ENCODE measurements around the gene POLR1E. TPM values are rescaled to one million over a fixed set of nuclear protein-coding genes. Genes with fewer than 3 reads are reported as not detected.
A peak's percentile ranks its signal among the peaks of the same experiment; 100 is the strongest.

POLR1E gene
- total RNA-seq, 4 donors from 2014 or later, result 22.5 to 26.4 (median 25.3) TPM

- H3K4me3 ChIP-seq (ENCODE audit: low read depth, poor library complexity, severe bottlenecking), result no peak overlapping the region
- no peak for DNase-seq (ENCODE audit: low spot score in 2 of 2)
- TF ChIP-seq POLR2A (IDR thresholded peaks at IDR 0.05), result no peak
- TF ChIP-seq, protein P1, sequence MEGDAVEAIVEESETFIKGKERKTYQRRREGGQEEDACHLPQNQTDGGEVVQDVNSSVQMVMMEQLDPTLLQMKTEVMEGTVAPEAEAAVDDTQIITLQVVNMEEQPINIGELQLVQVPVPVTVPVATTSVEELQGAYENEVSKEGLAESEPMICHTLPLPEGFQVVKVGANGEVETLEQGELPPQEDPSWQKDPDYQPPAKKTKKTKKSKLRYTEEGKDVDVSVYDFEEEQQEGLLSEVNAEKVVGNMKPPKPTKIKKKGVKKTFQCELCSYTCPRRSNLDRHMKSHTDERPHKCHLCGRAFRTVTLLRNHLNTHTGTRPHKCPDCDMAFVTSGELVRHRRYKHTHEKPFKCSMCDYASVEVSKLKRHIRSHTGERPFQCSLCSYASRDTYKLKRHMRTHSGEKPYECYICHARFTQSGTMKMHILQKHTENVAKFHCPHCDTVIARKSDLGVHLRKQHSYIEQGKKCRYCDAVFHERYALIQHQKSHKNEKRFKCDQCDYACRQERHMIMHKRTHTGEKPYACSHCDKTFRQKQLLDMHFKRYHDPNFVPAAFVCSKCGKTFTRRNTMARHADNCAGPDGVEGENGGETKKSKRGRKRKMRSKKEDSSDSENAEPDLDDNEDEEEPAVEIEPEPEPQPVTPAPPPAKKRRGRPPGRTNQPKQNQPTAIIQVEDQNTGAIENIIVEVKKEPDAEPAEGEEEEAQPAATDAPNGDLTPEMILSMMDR (IDR thresholded peaks at IDR 0.05), result no peak
- WGBS, 2 donors, result 90 to 92% methylated on average over 6 of the region's 6 CpGs
- intact Hi-C loops (cut with DNase I; ENCODE audit: low total_unique reads), result no loop called here
These were observed 38.2 kb downstream of the POLR1E start for GRCh38 chr9:37523916-37524315.

DNA sequence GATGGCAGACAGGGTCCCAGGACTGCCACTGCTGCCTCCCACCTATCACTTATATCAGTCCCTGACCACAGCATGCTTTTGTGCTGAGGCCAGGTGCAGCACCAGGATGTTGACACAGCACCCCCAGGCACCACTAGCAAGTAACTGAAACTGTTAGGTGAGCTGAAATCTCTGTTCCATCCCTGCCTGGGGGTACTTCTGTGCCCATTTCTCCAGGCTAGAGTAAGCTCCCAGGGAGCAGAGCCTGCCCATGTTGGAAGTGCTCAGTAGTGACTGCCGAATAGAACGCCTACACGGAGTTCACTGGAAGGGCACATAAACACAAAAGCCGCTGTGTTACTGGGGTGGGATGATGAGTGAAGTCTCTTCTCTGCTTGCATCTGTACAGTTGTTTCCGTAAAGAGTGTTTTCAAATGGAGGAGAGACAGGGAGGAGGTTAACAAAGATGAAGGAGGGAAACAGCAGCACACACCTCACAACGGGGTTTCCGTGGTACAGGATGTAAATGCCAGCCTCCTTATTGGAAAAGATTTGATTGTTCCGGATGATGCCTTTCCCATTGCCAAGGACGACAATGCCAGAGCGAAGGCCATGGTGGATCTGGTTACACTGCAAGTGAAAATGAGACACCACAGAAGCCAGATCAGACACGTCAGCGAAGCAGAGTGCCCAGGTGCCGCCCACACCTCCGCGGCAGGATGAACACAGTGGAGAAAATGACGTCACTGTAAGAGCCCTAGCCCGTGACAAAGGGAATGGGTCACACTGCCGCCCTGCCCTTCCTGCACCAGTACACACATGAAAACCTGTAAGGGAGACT, 43.1 kb downstream of the POLR1E start:
- no peak overlapping the region for H3K4me3 ChIP-seq (ENCODE audit: low read depth, poor library complexity, severe bottlenecking)
- TF ChIP-seq, protein P1 (IDR thresholded peaks at IDR 0.05), result no peak
- TF ChIP-seq POLR2A (IDR thresholded peaks at IDR 0.05), result no peak
- intact Hi-C loops (cut with DNase I; ENCODE audit: low total_unique reads), result no loop called here
- DNase-seq (ENCODE audit: low spot score in 2 of 2), result peak in 1 of 2 donors; percentile 19
- 76 to 84% methylated on average over 18 of the region's 18 CpGs for WGBS, 2 donors

GRCh38 chr9:37531699-37532098, 46.0 kb downstream of the POLR1E start:
- TF ChIP-seq POLR2A (IDR thresholded peaks at IDR 0.05), result no peak
- H3K4me3 ChIP-seq (ENCODE audit: low read depth, poor library complexity, severe bottlenecking), result no peak overlapping the region
- intact Hi-C loops (cut with DNase I; ENCODE audit: low total_unique reads), result no loop called here
- DNase-seq (ENCODE audit: low spot score in 2 of 2), result no peak
- WGBS, 2 donors, result 93 to 96% methylated on average over 13 of the region's 13 CpGs

DNA sequence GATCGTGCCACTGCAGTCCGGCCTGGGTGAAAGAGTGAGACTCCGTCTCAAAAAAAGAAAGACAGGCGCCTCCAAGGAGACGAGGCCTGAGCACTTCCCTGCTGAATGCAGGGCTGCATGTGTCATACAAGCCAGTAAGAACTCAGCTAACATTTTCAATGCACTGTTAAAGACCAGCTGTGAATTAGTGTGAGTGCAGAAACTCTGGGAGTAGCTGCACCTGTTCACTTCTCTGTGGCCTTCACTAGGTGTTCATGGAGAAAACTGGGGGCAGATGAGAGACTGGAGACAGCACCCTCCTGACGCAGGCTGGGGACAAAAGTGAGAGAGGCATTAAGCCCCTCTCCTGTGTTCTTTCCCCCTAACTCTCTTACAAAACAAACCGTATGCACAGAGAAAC, 48.7 kb downstream of the POLR1E start:
- DNase-seq (ENCODE audit: low spot score in 2 of 2), result no peak
- intact Hi-C loops (cut with DNase I; ENCODE audit: low total_unique reads), result no loop called here
- TF ChIP-seq, protein P1 (IDR thresholded peaks at IDR 0.05), result no peak
- TF ChIP-seq POLR2A (IDR thresholded peaks at IDR 0.05), result no peak
- WGBS, 2 donors, result 89 to 92% methylated on average over 7 of the region's 7 CpGs
- no peak overlapping the region for H3K4me3 ChIP-seq (ENCODE audit: low read depth, poor library complexity, severe bottlenecking)

- WGBS, 2 donors, result 84 to 87% methylated on average over 10 of the region's 10 CpGs
- TF ChIP-seq POLR2A (IDR thresholded peaks at IDR 0.05), result no peak
- TF ChIP-seq, protein P1 (IDR thresholded peaks at IDR 0.05), result no peak
- intact Hi-C loops (cut with DNase I; ENCODE audit: low total_unique reads), result no loop called here
- no peak overlapping the region for H3K4me3 ChIP-seq (ENCODE audit: low read depth, poor library complexity, severe bottlenecking)
- no peak for DNase-seq (ENCODE audit: low spot score in 2 of 2)
These were observed 49.2 kb downstream of the POLR1E start for GRCh38 chr9:37534901-37535300.

- intact Hi-C loops (cut with DNase I; ENCODE audit: low total_unique reads), result no loop called here
- no peak for DNase-seq (ENCODE audit: low spot score in 2 of 2)
- TF ChIP-seq, protein P1 (IDR thresholded peaks at IDR 0.05), result no peak
- TF ChIP-seq POLR2A (IDR thresholded peaks at IDR 0.05), result no peak
- WGBS, 2 donors, result 89 to 92% methylated on average over 7 of the region's 7 CpGs
- no peak overlapping the region for H3K4me3 ChIP-seq (ENCODE audit: low read depth, poor library complexity, severe bottlenecking)
These were observed 52.4 kb downstream of the POLR1E start for GRCh38 chr9:37538099-37538498.
